ENCODE results near the gene AKAP8. TPM values are rescaled to one million over a fixed set of nuclear protein-coding genes. Genes with fewer than 3 reads are reported as not detected.

AKAP8 gene
- total RNA-seq, 1 donor from 2014 or later = 37.2 TPM

GRCh38 chr19:15401397-15401710 lies 21.8 kb upstream of the AKAP8 start:
- H3K9me3 ChIP-seq = no peaks in the 10 kb centered on the region
- peaks cover 78% of the 10 kb centered on the region for H3K36me3 ChIP-seq
- no peak for DNase-seq
- H3K27me3 ChIP-seq (ENCODE audit: low read depth) = no peaks in the 10 kb centered on the region
- no peak overlapping the region for H3K4me3 ChIP-seq
- intact Hi-C loops (cut with DNase I) = no loop called here
- peaks cover 17% of the 10 kb centered on the region for H3K4me1 ChIP-seq
- ATAC-seq = no peak
- H3K27ac ChIP-seq = no peak overlapping the region
- TF ChIP-seq CTCF (IDR thresholded peaks at IDR 0.05) = no peak

GRCh38 chr19:15400521-15401396 lies 21.2 kb upstream of the AKAP8 start:
- no peak for TF ChIP-seq CTCF (IDR thresholded peaks at IDR 0.05)
- DNase-seq = no peak

GRCh38 chr19:15399635-15400034 lies 20.0 kb upstream of the AKAP8 start:
- intact Hi-C loops (cut with DNase I) = no loop called here
- no peaks in the 10 kb centered on the region for H3K9me3 ChIP-seq
- no peak for TF ChIP-seq CTCF (IDR thresholded peaks at IDR 0.05)
- H3K27ac ChIP-seq = no peak overlapping the region
- DNase-seq (no peak), ATAC-seq (no peak)
- no peaks in the 10 kb centered on the region for H3K27me3 ChIP-seq (ENCODE audit: low read depth)
- peaks cover 10% of the 10 kb centered on the region for H3K4me1 ChIP-seq
- no peak overlapping the region for H3K4me3 ChIP-seq
- peaks cover 92% of the 10 kb centered on the region for H3K36me3 ChIP-seq

More at GRCh38 chr19:15400521-15401396, 21.2 kb upstream of the AKAP8 start:
- no peak for ATAC-seq
- Histone ChIP-seq H3K27me3 (ENCODE audit: low read depth) (no peaks in the 10 kb centered on the region), H3K36me3 (peaks cover 84% of the 10 kb centered on the region), H3K27ac (no peak overlapping the region), H3K9me3 (no peaks in the 10 kb centered on the region), H3K4me1 (peaks cover 14% of the 10 kb centered on the region), H3K4me3 (no peak overlapping the region)
- intact Hi-C loops (cut with DNase I) = no loop called here

- no peak for TF ChIP-seq CTCF (IDR thresholded peaks at IDR 0.05)
- DNase-seq = no peak
- no peaks in the 10 kb centered on the region for H3K9me3 ChIP-seq
- no peak for ATAC-seq
- no peak overlapping the region for H3K27ac ChIP-seq
- H3K4me3 ChIP-seq = no peak overlapping the region
- no peaks in the 10 kb centered on the region for H3K27me3 ChIP-seq (ENCODE audit: low read depth)
- H3K4me1 ChIP-seq = peaks cover 6% of the 10 kb centered on the region
- H3K36me3 ChIP-seq = peaks cover 96% of the 10 kb centered on the region
- intact Hi-C loops (cut with DNase I) = no loop called here
Observed at GRCh38 chr19:15399234-15399515, 19.6 kb upstream of the AKAP8 start.

GRCh38 chr19:15398501-15399233 lies 19.1 kb upstream of the AKAP8 start:
- peaks cover 2% of the 10 kb centered on the region for H3K4me1 ChIP-seq
- no peak overlapping the region for H3K27ac ChIP-seq
- DNase-seq (no peak), ATAC-seq (no peak)
- intact Hi-C loops (cut with DNase I) = no loop called here
- H3K9me3 ChIP-seq = no peaks in the 10 kb centered on the region
- TF ChIP-seq CTCF (IDR thresholded peaks at IDR 0.05) = no peak
- no peaks in the 10 kb centered on the region for H3K27me3 ChIP-seq (ENCODE audit: low read depth)
- peaks cover 96% of the 10 kb centered on the region for H3K36me3 ChIP-seq
- H3K4me3 ChIP-seq = no peak overlapping the region
